GM12878 (cell line): ENCODE results near the gene ASB3. TPM values are rescaled to one million over a fixed set of nuclear protein-coding genes. Genes with fewer than 3 reads are reported as not detected.

Experiments
- ATAC-seq: fragments of 200-7000 bp; cut with Tn5 transposase; 3 replicates; pipeline ENCODE4 v1.9.1; 2020; ENCODE audit warnings: mild to moderate bottlenecking, moderate library complexity
- BruUV-seq: library from RNA; stranded (reverse); fragments of 400-500 nt; replicated peaks from 2 replicates; lab custom pipeline; 2021; lab: Mats Ljungman, UMichigan
- CTCF ChIA-PET: fragments of 300-600 bp; sonication (Branson Sonifier 250); formaldehyde crosslinking; extraction: SDS; loops from one replicate; lab custom pipeline; 2021; ENCODE audit warnings: inconsistent platforms; lab: Yijun Ruan, JAX
- POLR2A ChIA-PET: fragments of 350-600 bp; formaldehyde crosslinking; extraction: SDS; loops from one replicate; lab custom pipeline; 2021; ENCODE audit warnings: inconsistent platforms; lab: Charles Lee
- RAD21 ChIA-PET: fragments of 300-600 bp; sonication (Branson Sonifier 250); formaldehyde crosslinking; loops from one replicate; lab custom pipeline; 2023; ENCODE audit warnings: antibody characterized with exemption; ENCODE audit not compliant: unreplicated experiment; lab: Charles Lee
- SMC1A ChIA-PET: fragments of 300-600 bp; sonication (Branson Sonifier 250); formaldehyde crosslinking; loops from one replicate; lab custom pipeline; 2023; ENCODE audit not compliant: unreplicated experiment, uncharacterized antibody; lab: Charles Lee
- DNase-seq: peaks from one replicate; pipeline ENCODE4 v3.0.0-alpha.2; 2011; ENCODE audit warnings: low read depth, low spot score
- FAIRE-seq: peaks from 3 replicates; lab custom pipeline; 2011; peaks lifted over from hg19 to GRCh38; lab: Jason Lieb, UNC
- H2AFZ ChIP-seq: 2 replicates; pipeline ENCODE4 v1.6.0; 2011; ENCODE audit warnings: low read depth, low read length, control low read depth; ENCODE audit not compliant: control insufficient read depth
- H3K27ac ChIP-seq: 2 replicates; pipeline ENCODE4 v1.5.1; 2011; ENCODE audit warnings: control low read depth; ENCODE audit not compliant: control insufficient read depth, insufficient read depth
- H3K27me3 ChIP-seq, 2 experiments: replicated peaks in 1 of 2; 2 replicates each; pipeline versions ENCODE4 v1.6.0 to v1.6.1; 2011; ENCODE audit warnings: low read length in 1 of 2; ENCODE audit not compliant: control insufficient read depth in 2 of 2, insufficient read depth in 2 of 2
- H3K36me3 ChIP-seq, 2 experiments: 2 replicates each; pipeline ENCODE4 v1.5.1; 2011; ENCODE audit warnings: low read length in 1 of 2; ENCODE audit not compliant: control insufficient read depth in 2 of 2, insufficient read depth in 2 of 2
- H3K4me1 ChIP-seq: 2 replicates; pipeline ENCODE4 v1.6.1; 2011; ENCODE audit warnings: mild to moderate bottlenecking, low read length, moderate library complexity, mixed read lengths; ENCODE audit not compliant: control insufficient read depth, insufficient read depth
- H3K4me2 ChIP-seq: 2 replicates; pipeline ENCODE4 v1.6.0; 2011; ENCODE audit warnings: control low read depth; ENCODE audit not compliant: control insufficient read depth, insufficient read depth
- H3K4me3 ChIP-seq: fragments of 200-600 bp; sonication (generic); 2 replicates; pipeline ENCODE4 v1.5.1; 2016
- H3K79me2 ChIP-seq: 2 replicates; pipeline ENCODE4 v1.6.0; 2011; ENCODE audit warnings: low read length; ENCODE audit not compliant: control insufficient read depth, insufficient read depth
- H3K9ac ChIP-seq: 2 replicates; pipeline ENCODE4 v1.8.0; 2011; ENCODE audit warnings: low read length, control low read depth, mixed read lengths; ENCODE audit not compliant: control insufficient read depth, insufficient read depth
- H3K9me3 ChIP-seq: replicated peaks from 3 replicates; pipeline ENCODE4 v1.5.1; 2011; ENCODE audit warnings: mild to moderate bottlenecking, low read length; ENCODE audit not compliant: control insufficient read depth, insufficient read depth
- H4K20me1 ChIP-seq: 2 replicates; pipeline ENCODE4 v1.6.0; 2011; ENCODE audit not compliant: control insufficient read depth, insufficient read depth
- BACH1 ChIP-seq: fragments of 450-650 bp; IDR thresholded peaks from 2 replicates; pipeline ENCODE4 v1.6.1; 2017; ENCODE audit warnings: mild to moderate bottlenecking, borderline replicate concordance
- E2F4 ChIP-seq: IDR thresholded peaks from 2 replicates; pipeline ENCODE4 v1.6.1; 2012; ENCODE audit warnings: low read depth, low read length, improper control_type of control experiment
- ELK1 ChIP-seq: IDR thresholded peaks from 2 replicates; pipeline ENCODE4 v1.6.1; 2012; ENCODE audit warnings: low read depth, low read length, improper control_type of control experiment
- ETV6 ChIP-seq, 2 experiments: fragments of 450-650 bp in 1 of 2; IDR thresholded peaks in 1 of 2; conservative IDR thresholded peaks in 1 of 2; 2 replicates each; pipeline ENCODE4 v1.6.1; 2014; ENCODE audit warnings: antibody characterized with exemption in 1 of 2, borderline replicate concordance in 1 of 2, low read depth in 1 of 2, mild to moderate bottlenecking in 1 of 2, moderate library complexity in 1 of 2
- JUNB ChIP-seq: IDR thresholded peaks from 2 replicates; pipeline ENCODE4 v1.6.1; 2016; ENCODE audit warnings: antibody characterized with exemption, mild to moderate bottlenecking
- MXI1 ChIP-seq: fragments of 150-350 bp; IDR thresholded peaks from 2 replicates; pipeline ENCODE4 v1.6.1; 2011; ENCODE audit warnings: low read depth, mild to moderate bottlenecking, inconsistent platforms, low read length, improper control_type of control experiment
- NFIC ChIP-seq: IDR thresholded peaks from 2 replicates; pipeline ENCODE4 v1.6.1; 2012; ENCODE audit warnings: low read depth, mild to moderate bottlenecking, inconsistent platforms, low read length, moderate library complexity
- RELA ChIP-seq: fragments of 450-650 bp; IDR thresholded peaks from 2 replicates; pipeline ENCODE4 v1.8.0; 2014; ENCODE audit warnings: borderline replicate concordance; ENCODE audit not compliant: partially characterized antibody
- SIN3A ChIP-seq: IDR thresholded peaks from 2 replicates; pipeline ENCODE4 v1.6.1; 2012; ENCODE audit warnings: low read depth, low read length, improper control_type of control experiment
- SMAD5 ChIP-seq: IDR thresholded peaks from 2 replicates; pipeline ENCODE4 v1.6.1; 2016; ENCODE audit warnings: antibody characterized with exemption, low read depth
- STAT1 ChIP-seq: fragments of 450-650 bp; conservative IDR thresholded peaks from 2 replicates; pipeline ENCODE4 v1.6.1; 2014; ENCODE audit warnings: antibody characterized with exemption, mild to moderate bottlenecking
- SUPT20H ChIP-seq: IDR thresholded peaks from 2 replicates; pipeline ENCODE4 v1.6.1; 2011; ENCODE audit warnings: low read depth, mild to moderate bottlenecking, low read length, moderate library complexity, borderline replicate concordance; ENCODE audit not compliant: control insufficient read depth
- ZBED1 ChIP-seq: IDR thresholded peaks from 2 replicates; pipeline ENCODE4 v1.6.1; 2016; ENCODE audit warnings: borderline replicate concordance
- ZNF274 ChIP-seq: IDR thresholded peaks from one replicate; pipeline ENCODE4 v1.8.0; 2011; ENCODE audit not compliant: insufficient read length, insufficient read depth
- ZNF384 ChIP-seq: IDR thresholded peaks from 2 replicates; pipeline ENCODE4 v1.6.1; 2012; ENCODE audit warnings: low read depth, mild to moderate bottlenecking, low read length, improper control_type of control experiment, borderline replicate concordance
- WGBS: methylation state at CpG from one replicate; pipeline ENCODE4 v1.1.6; 2016; ENCODE audit warnings: low lambda C conversion rate; ENCODE audit not compliant: insufficient replicate concordance, insufficient coverage; ENCODE audit errors: missing lambda C conversion rate; 5-methylcytosine and 5-hydroxymethylcytosine counted together
- in situ Hi-C: fragments of 300-500 bp; cut with MboI; formaldehyde crosslinking; loops from 9 replicates; pipeline ENCODE4 v1.14.3; 2018; ENCODE audit warnings: mixed read lengths
- intact Hi-C: fragments of 100-400 bp; cut with micrococcal nuclease; formaldehyde crosslinking; loops from one replicate; pipeline ENCODE4 v1.14.2; 2022; ENCODE audit not compliant: unreplicated experiment
- polyA plus RNA-seq, 11 experiments: library from polyadenylated mRNA; depleted of rRNA in 4 of 11; unstranded in 6 of 11; stranded (reverse) in 5 of 11; fragments of >200 nt; fragmentation: Nextera tagmentation in 4 of 11; fragmentation: Illumina TruSeq in 1 of 11; extraction: Ambion mirVana in 4 of 11; extraction: Trizol in 1 of 11; gene quantifications; 1 replicate in 1 of 11; 2 replicates in 10 of 11; pipeline versions ENCODE4 v1.2.1 to v1.2.3, GENCODE V29; 2011 to 2016; ENCODE audit warnings: inconsistent platforms in 2 of 11, missing spikeins in 2 of 11, low read depth in 1 of 11
- total RNA-seq, 4 experiments: library from RNA; depleted of rRNA in 3 of 4; stranded (reverse); fragments of >200 nt in 3 of 4; fragmentation: Illumina TruSeq in 1 of 4; extraction: Trizol in 1 of 4; gene quantifications; 2 replicates each; pipeline versions ENCODE4 v1.2.1 to v1.2.3, GENCODE V29; 2013 to 2021

ASB3 gene
- total and polyA plus RNA-seq, 10 of the 15 experiments (the other 5 are each of a cell fraction or from before 2014, with no cell fraction given) = 16.4 to 30.9 (median 22.6) TPM

GRCh38 chr2:53640466-53640865, 146.3 kb downstream of the ASB3 start:
- H3K36me3 ChIP-seq = no peaks in the 10 kb centered on the region
- ChIA-PET RAD21 (no interaction called here), SMC1A (interaction anchor here (1.0 kb wide), 1 partner anchor 102 kb away, joined by 4 read pairs; no protein-coding TSS in a partner anchor), CTCF (no interaction called here), POLR2A (no interaction called here)
- BruUV-seq = no TSS peak
- H3K4me2 ChIP-seq = no peak overlapping the region
- no peaks in the 10 kb centered on the region for H4K20me1 ChIP-seq
- intact Hi-C loops = no loop called here
- H3K4me1 ChIP-seq = no peaks in the 10 kb centered on the region
- ATAC-seq (no peak), FAIRE-seq (no peak), DNase-seq (no peak)
- no peak overlapping the region for H3K9ac ChIP-seq
- no peaks in the 10 kb centered on the region for H3K79me2 ChIP-seq
- in situ Hi-C loops = no loop called here
- H3K27me3 ChIP-seq = no peaks in the 10 kb centered on the region
- TF ChIP-seq JUNB (no peak), ZBED1 (no peak), SMAD5 (no peak), E2F4 (no peak), ZNF274 (no peak), STAT1 (no peak), SUPT20H (no peak), BACH1 (no peak), ELK1 (no peak), NFIC (no peak), SIN3A (no peak), RELA (no peak), ETV6 (conservative IDR thresholded peaks at IDR 0.05 in 1 of 2, IDR thresholded peaks at IDR 0.05 in 1 of 2; ENCODE audit: borderline replicate concordance in 1 of 2, low read depth in 1 of 2) (no peak), MXI1 (no peak), ZNF384 (no peak)
- TF ChIP-seq, all 136 proteins: peak for 0
- Histone ChIP-seq H3K9me3 (no peaks in the 10 kb centered on the region), H2AFZ (no peak overlapping the region), H3K4me3 (no peak overlapping the region), H3K27ac (no peak overlapping the region)
- 81% methylated on average over 3 of the region's 3 CpGs for WGBS
